Measurements from ENCODE around the gene MRPS10. TPM values are rescaled to one million over a fixed set of nuclear protein-coding genes. Genes with fewer than 3 reads are reported as not detected.

MRPS10 gene
- total RNA-seq, 1 experiment from 2014 or later = 62.1 TPM

GRCh38 chr6:42224222-42225028 lies 6.8 kb upstream of the MRPS10 start (continued):
- TF ChIP-seq, protein P1, sequence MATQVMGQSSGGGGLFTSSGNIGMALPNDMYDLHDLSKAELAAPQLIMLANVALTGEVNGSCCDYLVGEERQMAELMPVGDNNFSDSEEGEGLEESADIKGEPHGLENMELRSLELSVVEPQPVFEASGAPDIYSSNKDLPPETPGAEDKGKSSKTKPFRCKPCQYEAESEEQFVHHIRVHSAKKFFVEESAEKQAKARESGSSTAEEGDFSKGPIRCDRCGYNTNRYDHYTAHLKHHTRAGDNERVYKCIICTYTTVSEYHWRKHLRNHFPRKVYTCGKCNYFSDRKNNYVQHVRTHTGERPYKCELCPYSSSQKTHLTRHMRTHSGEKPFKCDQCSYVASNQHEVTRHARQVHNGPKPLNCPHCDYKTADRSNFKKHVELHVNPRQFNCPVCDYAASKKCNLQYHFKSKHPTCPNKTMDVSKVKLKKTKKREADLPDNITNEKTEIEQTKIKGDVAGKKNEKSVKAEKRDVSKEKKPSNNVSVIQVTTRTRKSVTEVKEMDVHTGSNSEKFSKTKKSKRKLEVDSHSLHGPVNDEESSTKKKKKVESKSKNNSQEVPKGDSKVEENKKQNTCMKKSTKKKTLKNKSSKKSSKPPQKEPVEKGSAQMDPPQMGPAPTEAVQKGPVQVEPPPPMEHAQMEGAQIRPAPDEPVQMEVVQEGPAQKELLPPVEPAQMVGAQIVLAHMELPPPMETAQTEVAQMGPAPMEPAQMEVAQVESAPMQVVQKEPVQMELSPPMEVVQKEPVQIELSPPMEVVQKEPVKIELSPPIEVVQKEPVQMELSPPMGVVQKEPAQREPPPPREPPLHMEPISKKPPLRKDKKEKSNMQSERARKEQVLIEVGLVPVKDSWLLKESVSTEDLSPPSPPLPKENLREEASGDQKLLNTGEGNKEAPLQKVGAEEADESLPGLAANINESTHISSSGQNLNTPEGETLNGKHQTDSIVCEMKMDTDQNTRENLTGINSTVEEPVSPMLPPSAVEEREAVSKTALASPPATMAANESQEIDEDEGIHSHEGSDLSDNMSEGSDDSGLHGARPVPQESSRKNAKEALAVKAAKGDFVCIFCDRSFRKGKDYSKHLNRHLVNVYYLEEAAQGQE (IDR thresholded peaks at IDR 0.05; ENCODE audit: low read depth) = no peak
- TF ChIP-seq CEBPB (IDR thresholded peaks at IDR 0.05; ENCODE audit: low read depth) = peak; percentile 87
- peak; percentile 96 for TF ChIP-seq CBX3 (IDR thresholded peaks at IDR 0.05; ENCODE audit: low read depth)
- no peak; the same call in 1 of the 2 replicates for TF ChIP-seq ELF1 (IDR thresholded peaks at IDR 0.05; ENCODE audit: borderline replicate concordance, low read depth)

DNA sequence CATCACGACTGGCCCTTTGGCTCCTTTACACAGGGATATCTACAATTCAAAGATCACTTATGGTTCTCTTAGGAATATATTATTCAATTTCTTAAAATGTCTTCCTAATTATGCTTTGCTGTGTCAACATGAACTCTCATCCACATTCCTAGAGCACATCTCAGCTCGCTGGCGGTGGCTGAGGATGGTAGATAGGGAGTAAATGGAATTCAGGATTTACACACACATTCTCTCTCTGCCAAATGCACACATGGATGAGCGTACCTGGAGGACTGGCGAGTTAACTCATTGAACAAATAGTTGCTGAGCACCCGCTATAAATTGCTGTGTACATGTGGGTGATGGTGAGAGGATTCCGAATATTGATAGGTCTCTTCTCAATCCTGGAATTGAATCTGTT lies 4.8 kb upstream of the MRPS10 start:
- Histone ChIP-seq H3K4me3 (replicated peaks in 1 of 2; ENCODE audit: low read depth in 1 of 2, low read length in 2 of 2) (no peak overlapping the region), H3K36me3 (ENCODE audit: control insufficient read depth in 1 of 2, insufficient read depth in 2 of 2, low read length in 2 of 2) (no peaks in the 10 kb centered on the region), H3K27me3 (ENCODE audit: insufficient read depth, low read length) (no peaks in the 10 kb centered on the region), H3K4me2 (ENCODE audit: low read length) (no peak overlapping the region), H3K27ac (ENCODE audit: low read depth, low read length) (no peak overlapping the region), H3K9me3 (ENCODE audit: control insufficient read depth in 1 of 2, insufficient read depth in 1 of 2, low read depth in 1 of 2, low read length in 2 of 2) (no peaks in the 10 kb centered on the region), H2AFZ (ENCODE audit: low read depth, low read length, poor library complexity, severe bottlenecking) (no peak overlapping the region), H3K9me2 (ENCODE audit: insufficient read depth) (no peaks in the 10 kb centered on the region), H4K20me1 (ENCODE audit: insufficient read depth) (no peaks in the 10 kb centered on the region), H3K79me2 (ENCODE audit: insufficient read depth, low read length) (peaks cover 2% of the 10 kb centered on the region), H3K4me1 (ENCODE audit: control insufficient read depth in 1 of 2, insufficient read depth in 2 of 2, low read length in 2 of 2) (peaks cover 35 to 74% of the 10 kb centered on the region in 2 experiments), H3K9ac (ENCODE audit: low read length) (no peak overlapping the region)
- POLR2A ChIA-PET = no interaction called here
- DNase-seq (ENCODE audit: low read depth, low spot score) (no peak), ATAC-seq (no peak)
- RAD21 ChIA-PET (ENCODE audit: low non-redundant PET in 1 of 2, low total read pairs in 2 of 2, uncharacterized antibody in 2 of 2, unreplicated experiment in 2 of 2) = no interaction called here
- intact Hi-C loops (cut with micrococcal nuclease) = loop anchor here (5.0 to 10.0 kb wide), 3 partner anchors 300 to 652 kb away; partner anchors contain the start of genes BYSL, MED20 and RPL7L1
- BruUV-seq (replicated peaks) = no TSS peak
- CTCF ChIA-PET = no interaction called here
- TF ChIP-seq, protein P2, sequence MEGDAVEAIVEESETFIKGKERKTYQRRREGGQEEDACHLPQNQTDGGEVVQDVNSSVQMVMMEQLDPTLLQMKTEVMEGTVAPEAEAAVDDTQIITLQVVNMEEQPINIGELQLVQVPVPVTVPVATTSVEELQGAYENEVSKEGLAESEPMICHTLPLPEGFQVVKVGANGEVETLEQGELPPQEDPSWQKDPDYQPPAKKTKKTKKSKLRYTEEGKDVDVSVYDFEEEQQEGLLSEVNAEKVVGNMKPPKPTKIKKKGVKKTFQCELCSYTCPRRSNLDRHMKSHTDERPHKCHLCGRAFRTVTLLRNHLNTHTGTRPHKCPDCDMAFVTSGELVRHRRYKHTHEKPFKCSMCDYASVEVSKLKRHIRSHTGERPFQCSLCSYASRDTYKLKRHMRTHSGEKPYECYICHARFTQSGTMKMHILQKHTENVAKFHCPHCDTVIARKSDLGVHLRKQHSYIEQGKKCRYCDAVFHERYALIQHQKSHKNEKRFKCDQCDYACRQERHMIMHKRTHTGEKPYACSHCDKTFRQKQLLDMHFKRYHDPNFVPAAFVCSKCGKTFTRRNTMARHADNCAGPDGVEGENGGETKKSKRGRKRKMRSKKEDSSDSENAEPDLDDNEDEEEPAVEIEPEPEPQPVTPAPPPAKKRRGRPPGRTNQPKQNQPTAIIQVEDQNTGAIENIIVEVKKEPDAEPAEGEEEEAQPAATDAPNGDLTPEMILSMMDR (IDR thresholded peaks at IDR 0.05 in 2 of 3, conservative IDR thresholded peaks at IDR 0.05 in 1 of 3; ENCODE audit: borderline replicate concordance in 1 of 3, insufficient read depth in 1 of 3, low read depth in 2 of 3, low read length in 2 of 3) = no peak
- TF ChIP-seq ZNF274 (IDR thresholded peaks at IDR 0.05; ENCODE audit: low read depth, low read length) (no peak), CBX3 (IDR thresholded peaks at IDR 0.05; ENCODE audit: low read depth) (no peak), YY1 (IDR thresholded peaks at IDR 0.05; ENCODE audit: extremely low read depth, insufficient replicate concordance, low read depth, low read length) (no peak), ZFX (IDR thresholded peaks at IDR 0.05) (no peak), SIN3A (IDR thresholded peaks at IDR 0.05; ENCODE audit: low read depth) (no peak), ELF1 (IDR thresholded peaks at IDR 0.05; ENCODE audit: borderline replicate concordance, low read depth) (no peak), EZH2phosphoT487 (IDR thresholded peaks at IDR 0.05; ENCODE audit: borderline replicate concordance) (no peak), TCF7L2 (IDR thresholded peaks at IDR 0.05; ENCODE audit: borderline replicate concordance, extremely low read depth, insufficient read depth, insufficient read length) (no peak), EZH2 (IDR thresholded peaks at IDR 0.05) (no peak), EGR1 (IDR thresholded peaks at IDR 0.05; ENCODE audit: low read depth) (no peak), CEBPB (IDR thresholded peaks at IDR 0.05; ENCODE audit: low read depth) (no peak), POLR2AphosphoS5 (IDR thresholded peaks at IDR 0.05; ENCODE audit: low read depth, low read length) (no peak), SP1 (IDR thresholded peaks at IDR 0.05; ENCODE audit: low read depth) (no peak), JUND (IDR thresholded peaks at IDR 0.05) (no peak)
- TF ChIP-seq, protein P3, sequence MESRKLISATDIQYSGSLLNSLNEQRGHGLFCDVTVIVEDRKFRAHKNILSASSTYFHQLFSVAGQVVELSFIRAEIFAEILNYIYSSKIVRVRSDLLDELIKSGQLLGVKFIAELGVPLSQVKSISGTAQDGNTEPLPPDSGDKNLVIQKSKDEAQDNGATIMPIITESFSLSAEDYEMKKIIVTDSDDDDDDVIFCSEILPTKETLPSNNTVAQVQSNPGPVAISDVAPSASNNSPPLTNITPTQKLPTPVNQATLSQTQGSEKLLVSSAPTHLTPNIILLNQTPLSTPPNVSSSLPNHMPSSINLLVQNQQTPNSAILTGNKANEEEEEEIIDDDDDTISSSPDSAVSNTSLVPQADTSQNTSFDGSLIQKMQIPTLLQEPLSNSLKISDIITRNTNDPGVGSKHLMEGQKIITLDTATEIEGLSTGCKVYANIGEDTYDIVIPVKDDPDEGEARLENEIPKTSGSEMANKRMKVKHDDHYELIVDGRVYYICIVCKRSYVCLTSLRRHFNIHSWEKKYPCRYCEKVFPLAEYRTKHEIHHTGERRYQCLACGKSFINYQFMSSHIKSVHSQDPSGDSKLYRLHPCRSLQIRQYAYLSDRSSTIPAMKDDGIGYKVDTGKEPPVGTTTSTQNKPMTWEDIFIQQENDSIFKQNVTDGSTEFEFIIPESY (IDR thresholded peaks at IDR 0.05; ENCODE audit: extremely low read depth, insufficient replicate concordance, low read length) = no peak
